ENCODE measurements around the gene NOL6. TPM values are rescaled to one million over a fixed set of nuclear protein-coding genes. Genes with fewer than 3 reads are reported as not detected.

The NOL6 gene
- total and polyA plus RNA-seq, 2 of the 13 experiments (the other 11 are each of a cell fraction or from before 2014, with no cell fraction given), result 17.0 to 30.2 TPM

DNA sequence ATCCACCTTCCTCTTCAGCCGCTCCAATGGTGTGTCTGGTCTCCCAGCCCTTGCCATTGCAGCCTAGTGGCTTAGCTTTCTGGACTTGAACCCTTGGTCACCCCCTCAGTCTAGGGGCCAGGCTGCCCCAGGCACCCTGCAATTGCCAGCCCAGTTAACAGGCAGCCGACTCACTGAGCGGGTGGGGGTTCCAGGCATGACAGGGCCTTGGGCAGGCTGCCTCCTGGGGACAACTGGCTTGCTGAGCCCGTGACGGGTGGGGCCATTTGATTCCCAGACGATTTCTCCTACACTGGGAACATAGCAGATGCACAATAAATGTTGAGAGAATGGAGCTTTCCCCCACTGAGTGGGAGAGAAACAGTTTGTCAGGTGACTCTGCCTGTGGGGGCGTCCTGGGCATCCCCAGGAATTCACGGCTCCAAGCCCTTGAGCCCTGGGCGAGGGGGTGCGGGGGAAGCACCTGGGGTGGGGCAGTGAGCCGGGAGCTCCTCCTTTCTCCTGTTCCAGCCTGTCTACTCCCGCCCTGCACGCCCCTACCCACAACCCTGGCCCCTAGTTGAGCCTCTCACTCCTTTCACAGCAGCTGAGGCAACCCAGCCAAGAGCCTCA is 58.7 kb downstream of the NOL6 start:
- intact Hi-C loops (cut with micrococcal nuclease; ENCODE audit: unreplicated experiment), result loop anchor here (2.0 to 5.0 kb wide), 2 partner anchors 38 to 52 kb away; no protein-coding TSS in a partner anchor
- TF ChIP-seq RBM39 (IDR thresholded peaks at IDR 0.05; ENCODE audit: low read depth, low read length, poor library complexity, severe bottlenecking) (no peak), PLRG1 (conservative IDR thresholded peaks at IDR 0.05) (no peak), SMARCE1 (IDR thresholded peaks at IDR 0.05; ENCODE audit: borderline replicate concordance) (no peak), KLF12 (CRISPR knock-in tag; IDR thresholded peaks at IDR 0.05; ENCODE audit: borderline replicate concordance) (no peak), KMT2B (CRISPR knock-in tag; IDR thresholded peaks at IDR 0.05) (0 out of 2 replicates have a peak, but pooled peaks have one; percentile 7), CEBPG (CRISPR knock-in tag; IDR thresholded peaks at IDR 0.05) (no peak), SPEN (CRISPR knock-in tag; IDR thresholded peaks at IDR 0.05; ENCODE audit: low read depth) (no peak), ZNF563 (CRISPR knock-in tag; IDR thresholded peaks at IDR 0.05) (peak; percentile 17; the same call in 1 of the 2 replicates), ZNF205 (CRISPR knock-in tag; IDR thresholded peaks at IDR 0.05) (no peak), MLLT10 (CRISPR knock-in tag; IDR thresholded peaks at IDR 0.05) (no peak), NR2C2 (CRISPR knock-in tag; IDR thresholded peaks at IDR 0.05; ENCODE audit: borderline replicate concordance) (no peak), TAF15 (IDR thresholded peaks at IDR 0.05; ENCODE audit: low read depth, low read length, poor library complexity, severe bottlenecking) (no peak), TBX3 (IDR thresholded peaks at IDR 0.05; ENCODE audit: borderline replicate concordance) (no peak), FOXO1 (CRISPR knock-in tag; IDR thresholded peaks at IDR 0.05) (no peak), WIZ (CRISPR knock-in tag; IDR thresholded peaks at IDR 0.05) (0 out of 2 replicates have a peak, but pooled peaks have one; percentile 19), ZNF546 (CRISPR knock-in tag; conservative IDR thresholded peaks at IDR 0.05) (0 out of 2 replicates have a peak, but pooled peaks have one; percentile 15), MTA3 (CRISPR knock-in tag; IDR thresholded peaks at IDR 0.05) (no peak), HNRNPL (IDR thresholded peaks at IDR 0.05; ENCODE audit: low read depth, low read length) (no peak), ZFP90 (CRISPR knock-in tag; IDR thresholded peaks at IDR 0.05; ENCODE audit: borderline replicate concordance) (0 out of 2 replicates have a peak, but pooled peaks have one; percentile 10)
- TF ChIP-seq, protein P1, sequence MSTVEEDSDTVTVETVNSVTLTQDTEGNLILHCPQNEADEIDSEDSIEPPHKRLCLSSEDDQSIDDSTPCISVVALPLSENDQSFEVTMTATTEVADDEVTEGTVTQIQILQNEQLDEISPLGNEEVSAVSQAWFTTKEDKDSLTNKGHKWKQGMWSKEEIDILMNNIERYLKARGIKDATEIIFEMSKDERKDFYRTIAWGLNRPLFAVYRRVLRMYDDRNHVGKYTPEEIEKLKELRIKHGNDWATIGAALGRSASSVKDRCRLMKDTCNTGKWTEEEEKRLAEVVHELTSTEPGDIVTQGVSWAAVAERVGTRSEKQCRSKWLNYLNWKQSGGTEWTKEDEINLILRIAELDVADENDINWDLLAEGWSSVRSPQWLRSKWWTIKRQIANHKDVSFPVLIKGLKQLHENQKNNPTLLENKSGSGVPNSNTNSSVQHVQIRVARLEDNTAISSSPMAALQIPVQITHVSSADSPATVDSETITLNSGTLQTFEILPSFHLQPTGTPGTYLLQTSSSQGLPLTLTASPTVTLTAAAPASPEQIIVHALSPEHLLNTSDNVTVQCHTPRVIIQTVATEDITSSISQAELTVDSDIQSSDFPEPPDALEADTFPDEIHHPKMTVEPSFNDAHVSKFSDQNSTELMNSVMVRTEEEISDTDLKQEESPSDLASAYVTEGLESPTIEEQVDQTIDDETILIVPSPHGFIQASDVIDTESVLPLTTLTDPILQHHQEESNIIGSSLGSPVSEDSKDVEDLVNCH (CRISPR knock-in tag; IDR thresholded peaks at IDR 0.05), result no peak
- TF ChIP-seq, protein P2, sequence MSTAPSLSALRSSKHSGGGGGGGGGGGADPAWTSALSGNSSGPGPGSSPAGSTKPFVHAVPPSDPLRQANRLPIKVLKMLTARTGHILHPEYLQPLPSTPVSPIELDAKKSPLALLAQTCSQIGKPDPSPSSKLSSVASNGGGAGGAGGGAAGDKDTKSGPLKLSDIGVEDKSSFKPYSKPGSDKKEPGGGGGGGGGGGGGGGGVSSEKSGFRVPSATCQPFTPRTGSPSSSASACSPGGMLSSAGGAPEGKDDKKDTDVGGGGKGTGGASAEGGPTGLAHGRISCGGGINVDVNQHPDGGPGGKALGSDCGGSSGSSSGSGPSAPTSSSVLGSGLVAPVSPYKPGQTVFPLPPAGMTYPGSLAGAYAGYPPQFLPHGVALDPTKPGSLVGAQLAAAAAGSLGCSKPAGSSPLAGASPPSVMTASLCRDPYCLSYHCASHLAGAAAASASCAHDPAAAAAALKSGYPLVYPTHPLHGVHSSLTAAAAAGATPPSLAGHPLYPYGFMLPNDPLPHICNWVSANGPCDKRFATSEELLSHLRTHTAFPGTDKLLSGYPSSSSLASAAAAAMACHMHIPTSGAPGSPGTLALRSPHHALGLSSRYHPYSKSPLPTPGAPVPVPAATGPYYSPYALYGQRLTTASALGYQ (CRISPR knock-in tag; IDR thresholded peaks at IDR 0.05), result no peak
- TF ChIP-seq, protein P3, sequence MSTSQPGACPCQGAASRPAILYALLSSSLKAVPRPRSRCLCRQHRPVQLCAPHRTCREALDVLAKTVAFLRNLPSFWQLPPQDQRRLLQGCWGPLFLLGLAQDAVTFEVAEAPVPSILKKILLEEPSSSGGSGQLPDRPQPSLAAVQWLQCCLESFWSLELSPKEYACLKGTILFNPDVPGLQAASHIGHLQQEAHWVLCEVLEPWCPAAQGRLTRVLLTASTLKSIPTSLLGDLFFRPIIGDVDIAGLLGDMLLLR (CRISPR knock-in tag; IDR thresholded peaks at IDR 0.05), result no peak

More for the DNA sequence above, 58.7 kb downstream of the NOL6 start:
- ChIA-PET CTCF (ENCODE audit: low intra/inter-chr PET ratio, low total read pairs) (interaction anchor here (1.7 to 1.8 kb wide), 2 partner anchors 11 to 41 kb away, joined by 5 to 12 read pairs; no protein-coding TSS in a partner anchor), POLR2A (interaction anchor here (0.8 to 3.0 kb wide), 13 partner anchors 12 to 151 kb away, joined by 3 to 18 read pairs (median 6); partner anchors contain the start of genes AQP3, BAG1, CHMP5 and NFX1)
- no peak overlapping the region for H2AFZ ChIP-seq (ENCODE audit: low read length)
- no peak for ATAC-seq
- H3K4me2 ChIP-seq (ENCODE audit: low read depth, low read length), result peak overlapping the region; percentile 51
- no TSS peak for BruUV-seq (replicated peaks)
- peaks cover 56% of the 10 kb centered on the region for H3K4me1 ChIP-seq (ENCODE audit: insufficient read depth, low read length)
- H4K20me1 ChIP-seq (ENCODE audit: insufficient read depth, low read length), result no peaks in the 10 kb centered on the region
- no peak overlapping the region for H3K27ac ChIP-seq (ENCODE audit: extremely low read length, insufficient read depth, low read length)
- H3K36me3 ChIP-seq (replicated peaks in 1 of 2; ENCODE audit: control insufficient read depth in 1 of 2, insufficient read depth in 2 of 2, low read length in 2 of 2), result no peaks in the 10 kb centered on the region
- in situ Hi-C loops (cut with HindIII; ENCODE audit: extremely low pct_ligation_motif_present, low pct_unique_long_range_greater_than_20kb), result no loop called here
- H3K9ac ChIP-seq (ENCODE audit: insufficient read depth, low read depth, low read length), result no peak overlapping the region
- no peaks in the 10 kb centered on the region for H3K79me2 ChIP-seq (ENCODE audit: insufficient read depth, low read length)
- H3K4me3 ChIP-seq (replicated peaks in 1 of 3; ENCODE audit: insufficient read depth in 1 of 3, low read depth in 2 of 3, low read length in 3 of 3), result peak overlapping the region in 1 of 3 experiments; percentile 42; a peak in 1 of 6 replicates
- DNase-seq (ENCODE audit: low spot score), result no peak
- no peaks in the 10 kb centered on the region for H3K9me3 ChIP-seq (ENCODE audit: low read length)
- WGBS (ENCODE audit: low lambda C conversion rate), result 7% methylated on average over 3 of the region's 13 CpGs
- no peak for FAIRE-seq
- H3K27me3 ChIP-seq (ENCODE audit: control insufficient read depth in 1 of 2, insufficient read depth in 2 of 2, low read length in 2 of 2), result peaks cover 3 to 58% of the 10 kb centered on the region in 2 experiments; a peak in 4 of 5 replicates

Data from HepG2 (cell line).